OCI-LY1 (cell line): ENCODE measurements around the gene NUDT12.

Experiments used
- H2AFZ ChIP-seq: fragments of 200-600 bp; sonication (generic), shearing (Covaris generic); 2 replicates; pipeline ENCODE4 v1.6.0; 2014; ENCODE audit warnings: antibody characterized with exemption, mild to moderate bottlenecking, low read length
- H3F3A ChIP-seq: fragments of 200-600 bp; sonication (generic), shearing (Covaris generic); 2 replicates; pipeline ENCODE4 v1.6.0; 2014; ENCODE audit warnings: mild to moderate bottlenecking, antibody characterized with exemption, low read length, moderate library complexity; ENCODE audit not compliant: insufficient read depth
- H3K27ac ChIP-seq: fragments of 200-600 bp; sonication (generic); 2 replicates; pipeline ENCODE4 v1.5.1; 2014; ENCODE audit warnings: low read length, mixed run types, mild to moderate bottlenecking, low read depth; ENCODE audit not compliant: poor library complexity, severe bottlenecking
- H3K27me3 ChIP-seq: fragments of 200-600 bp; sonication (generic); 2 replicates; pipeline ENCODE4 v1.6.0; 2014; ENCODE audit warnings: antibody characterized with exemption, mild to moderate bottlenecking, low read length, moderate library complexity; ENCODE audit not compliant: insufficient read depth
- H3K36me3 ChIP-seq: fragments of 200-600 bp; sonication (generic); 2 replicates; pipeline ENCODE4 v1.6.1; 2014; ENCODE audit warnings: mild to moderate bottlenecking, antibody characterized with exemption, low read length, moderate library complexity, mixed read lengths; ENCODE audit not compliant: insufficient read depth
- H3K4me1 ChIP-seq: fragments of 200-600 bp; sonication (generic); 2 replicates; pipeline ENCODE4 v1.5.1; 2014; ENCODE audit warnings: mild to moderate bottlenecking, low read length, moderate library complexity; ENCODE audit not compliant: insufficient read depth, severe bottlenecking
- H3K4me2 ChIP-seq: fragments of 200-600 bp; sonication (generic), shearing (Covaris generic); 2 replicates; pipeline ENCODE4 v1.6.1; 2014; ENCODE audit warnings: low read length
- H3K4me3 ChIP-seq: fragments of 200-600 bp; sonication (generic); 2 replicates; pipeline ENCODE4 v1.5.1; 2014; ENCODE audit warnings: low read length, low read depth, mild to moderate bottlenecking, mixed read lengths; ENCODE audit not compliant: poor library complexity, severe bottlenecking
- H3K79me2 ChIP-seq: fragments of 200-600 bp; shearing (Covaris generic); 2 replicates; pipeline ENCODE4 v1.6.1; 2016; ENCODE audit warnings: mixed run types, low read length, mixed read lengths; ENCODE audit not compliant: insufficient read depth
- H3K9ac ChIP-seq: fragments of 200-600 bp; sonication (generic), shearing (Covaris generic); 2 replicates; pipeline ENCODE4 v1.6.1; 2014; ENCODE audit warnings: mild to moderate bottlenecking, low read length, mixed read lengths
- H3K9me2 ChIP-seq: fragments of 200-600 bp; sonication (generic), shearing (Covaris generic); 2 replicates; pipeline ENCODE4 v1.6.1; 2014; ENCODE audit warnings: low read depth, mild to moderate bottlenecking, low read length, mixed read lengths
- H3K9me3 ChIP-seq: fragments of 200-600 bp; shearing (Covaris generic); 2 replicates; pipeline ENCODE4 v1.6.1; 2014; ENCODE audit warnings: low read length, mixed read lengths
- H4K20me1 ChIP-seq: fragments of 200-600 bp; sonication (generic), shearing (Covaris generic); 2 replicates; pipeline ENCODE4 v1.6.0; 2016; ENCODE audit warnings: mild to moderate bottlenecking, low read length; ENCODE audit not compliant: insufficient read depth
- CTCF ChIP-seq: fragments of 200-600 bp; sonication (generic), shearing (Covaris generic); IDR thresholded peaks from 2 replicates; pipeline ENCODE4 v1.5.1; 2017; ENCODE audit warnings: mild to moderate bottlenecking, antibody characterized with exemption, low read length, moderate library complexity, mixed read lengths
- EZH2 ChIP-seq: fragments of 200-600 bp; sonication (generic), shearing (Covaris generic); IDR thresholded peaks from 2 replicates; pipeline ENCODE4 v1.8.0; 2017; ENCODE audit warnings: borderline replicate concordance, mixed run types, mild to moderate bottlenecking, antibody characterized with exemption, low read length, moderate library complexity, mixed read lengths

NUDT12 gene

GRCh38 chr5:103589357-103589756 lies 26.8 kb upstream of the NUDT12 start:
- H3F3A ChIP-seq = no peaks in the 10 kb centered on the region; the same call in 1 of the 2 replicates
- no peaks in the 10 kb centered on the region for H3K4me1 ChIP-seq
- no peaks in the 10 kb centered on the region for H3K36me3 ChIP-seq
- H3K27ac ChIP-seq = no peak overlapping the region
- H3K9me3 ChIP-seq = no peaks in the 10 kb centered on the region
- H3K9me2 ChIP-seq = no peaks in the 10 kb centered on the region
- H3K79me2 ChIP-seq = no peaks in the 10 kb centered on the region
- H3K27me3 ChIP-seq = no peaks in the 10 kb centered on the region
- no peak overlapping the region for H3K9ac ChIP-seq
- no peaks in the 10 kb centered on the region for H4K20me1 ChIP-seq
- H2AFZ ChIP-seq = no peak overlapping the region
- no peak for TF ChIP-seq EZH2
- TF ChIP-seq CTCF = no peak
- no peak overlapping the region for H3K4me2 ChIP-seq
- no peak overlapping the region for H3K4me3 ChIP-seq

- no peaks in the 10 kb centered on the region for H3K36me3 ChIP-seq
- H3F3A ChIP-seq = no peaks in the 10 kb centered on the region; the same call in 1 of the 2 replicates
- H3K27me3 ChIP-seq = no peaks in the 10 kb centered on the region
- no peaks in the 10 kb centered on the region for H4K20me1 ChIP-seq
- H3K79me2 ChIP-seq = no peaks in the 10 kb centered on the region
- H3K4me1 ChIP-seq = no peaks in the 10 kb centered on the region
- H3K9ac ChIP-seq = no peak overlapping the region
- no peaks in the 10 kb centered on the region for H3K9me3 ChIP-seq
- H3K9me2 ChIP-seq = no peaks in the 10 kb centered on the region
- TF ChIP-seq CTCF (peak; percentile 38; the same call in 1 of the 2 replicates), EZH2 (no peak)
- no peak overlapping the region for H2AFZ ChIP-seq
- H3K4me3 ChIP-seq = no peak overlapping the region
- no peak overlapping the region for H3K27ac ChIP-seq
- H3K4me2 ChIP-seq = no peak overlapping the region
Measured at GRCh38 chr5:103587185-103587748, 24.7 kb upstream of the NUDT12 start.

- no peaks in the 10 kb centered on the region for H3K4me1 ChIP-seq
- H3K9me3 ChIP-seq = no peaks in the 10 kb centered on the region
- no peaks in the 10 kb centered on the region for H3K79me2 ChIP-seq
- H3K9ac ChIP-seq = no peak overlapping the region
- H3F3A ChIP-seq = no peaks in the 10 kb centered on the region; the same call in 1 of the 2 replicates
- H3K4me2 ChIP-seq = no peak overlapping the region
- no peak overlapping the region for H3K27ac ChIP-seq
- no peak overlapping the region for H3K4me3 ChIP-seq
- H2AFZ ChIP-seq = no peak overlapping the region
- no peaks in the 10 kb centered on the region for H3K9me2 ChIP-seq
- no peaks in the 10 kb centered on the region for H3K36me3 ChIP-seq
- H4K20me1 ChIP-seq = no peaks in the 10 kb centered on the region
- TF ChIP-seq CTCF (peak; percentile 54), EZH2 (no peak)
- H3K27me3 ChIP-seq = no peaks in the 10 kb centered on the region
Measured at GRCh38 chr5:103582364-103582763, 19.8 kb upstream of the NUDT12 start.
